BLaER1 treated with 17β-estradiol and CSF1 and Interleukin-3, amounts not matched to agents 10 nM and 100 nM (cell line): ENCODE measurements around the gene GPSM1.

Experiments
- H3K27ac ChIP-seq, 11 experiments: shearing (Covaris generic); formaldehyde crosslinking; 2 replicates each; pipeline ENCODE4 v1.8.1; 2022
- H3K27me3 ChIP-seq, 11 experiments: shearing (Covaris generic); formaldehyde crosslinking; 2 replicates each; pipeline ENCODE4 v1.8.1; 2022
- H3K36me3 ChIP-seq, 11 experiments: shearing (Covaris generic); formaldehyde crosslinking; 2 replicates each; pipeline ENCODE4 v1.8.1; 2022
- H3K4me1 ChIP-seq, 10 experiments: shearing (Covaris generic); formaldehyde crosslinking; 2 replicates each; pipeline ENCODE4 v1.8.1; 2022
- H3K4me2 ChIP-seq, 11 experiments: shearing (Covaris generic); formaldehyde crosslinking; 2 replicates each; pipeline ENCODE4 v1.8.1; 2022
- H3K4me3 ChIP-seq, 10 experiments: shearing (Covaris generic); formaldehyde crosslinking; 2 replicates each; pipeline ENCODE4 v1.8.1; 2022
- H3K9ac ChIP-seq, 11 experiments: shearing (Covaris generic); formaldehyde crosslinking; 2 replicates each; pipeline ENCODE4 v1.8.1; 2022
- H3K9me3 ChIP-seq, 11 experiments: shearing (Covaris generic); formaldehyde crosslinking; replicated peaks in 1 of 11; 2 replicates each; pipeline ENCODE4 v1.8.1; 2022
- H4K20me1 ChIP-seq, 11 experiments: shearing (Covaris generic); formaldehyde crosslinking; 2 replicates each; pipeline ENCODE4 v1.8.1; 2022
- Cebpa-rat ChIP-seq, 11 experiments: shearing (Covaris generic); IDR thresholded peaks; 2 replicates each; pipeline ENCODE4 v1.8.1; 2022

The GPSM1 gene

DNA sequence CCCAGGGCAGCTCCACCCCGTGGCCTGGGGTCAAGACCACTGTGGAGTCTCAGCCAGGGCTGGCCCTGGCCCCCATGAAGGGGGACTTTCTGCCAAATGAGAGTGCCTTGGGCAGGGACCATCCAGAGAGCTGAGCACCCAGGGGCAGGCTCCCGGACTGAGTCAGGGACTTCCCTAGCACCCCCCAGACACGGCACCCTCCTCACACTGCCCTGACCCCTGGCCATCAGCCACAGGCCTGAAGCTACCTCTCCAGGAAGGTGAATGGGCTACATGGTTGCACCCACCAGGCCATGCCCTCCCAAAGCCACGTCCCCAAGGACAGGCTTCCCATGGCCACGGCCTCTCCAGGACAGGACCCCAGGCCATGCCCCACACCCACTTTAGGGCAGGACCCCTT is 32.9 kb upstream of the GPSM1 start:
- H3K4me2 ChIP-seq = no peak overlapping the region
- H3K9ac ChIP-seq = no peak overlapping the region
- no peak for TF ChIP-seq Cebpa-rat (IDR thresholded peaks at IDR 0.05)
- H3K27me3 ChIP-seq = no peaks in the 10 kb centered on the region
- peaks cover 0 to 21% (median 0%) of the 10 kb centered on the region in 11 experiments; a peak in 2 of 22 replicates for H4K20me1 ChIP-seq
- H3K4me3 ChIP-seq = no peak overlapping the region
- H3K27ac ChIP-seq = no peak overlapping the region
- peaks cover 0 to 4% (median 0%) of the 10 kb centered on the region in 11 experiments; a peak in 1 of 22 replicates for H3K9me3 ChIP-seq
- H3K36me3 ChIP-seq = no peaks in the 10 kb centered on the region
- H3K4me1 ChIP-seq = peaks cover 0 to 40% (median 20%) of the 10 kb centered on the region in 10 experiments; a peak in 16 of 20 replicates

DNA sequence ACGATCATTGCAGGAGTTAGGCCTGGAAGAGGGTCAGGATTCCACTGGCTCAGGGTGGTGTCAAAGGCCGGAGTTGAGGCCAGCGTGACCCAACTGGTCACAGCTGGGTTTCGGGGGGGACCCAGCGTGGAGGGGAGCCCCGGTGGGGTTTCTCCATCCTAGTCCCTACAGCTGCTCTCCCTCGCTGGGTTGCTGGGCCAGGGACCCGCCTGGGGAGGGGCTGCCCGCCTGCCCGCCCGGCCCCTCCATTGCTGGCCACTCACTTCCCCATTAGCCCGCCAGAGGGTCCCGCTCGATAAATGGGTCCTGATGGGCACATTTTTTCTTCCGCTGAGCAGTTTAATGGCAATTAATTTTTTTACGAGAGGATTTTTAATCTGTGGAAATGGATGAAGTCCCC is 32.3 kb upstream of the GPSM1 start:
- Histone ChIP-seq H4K20me1 (peaks cover 0 to 21% (median 0%) of the 10 kb centered on the region in 11 experiments; a peak in 2 of 22 replicates), H3K4me1 (peaks cover 0 to 41% (median 26%) of the 10 kb centered on the region in 10 experiments; a peak in 16 of 20 replicates), H3K9ac (no peak overlapping the region), H3K27me3 (no peaks in the 10 kb centered on the region), H3K27ac (no peak overlapping the region), H3K4me3 (no peak overlapping the region), H3K4me2 (no peak overlapping the region), H3K36me3 (no peaks in the 10 kb centered on the region), H3K9me3 (peaks cover 0 to 4% (median 0%) of the 10 kb centered on the region in 11 experiments; a peak in 1 of 22 replicates)
- TF ChIP-seq Cebpa-rat (IDR thresholded peaks at IDR 0.05) = no peak

DNA sequence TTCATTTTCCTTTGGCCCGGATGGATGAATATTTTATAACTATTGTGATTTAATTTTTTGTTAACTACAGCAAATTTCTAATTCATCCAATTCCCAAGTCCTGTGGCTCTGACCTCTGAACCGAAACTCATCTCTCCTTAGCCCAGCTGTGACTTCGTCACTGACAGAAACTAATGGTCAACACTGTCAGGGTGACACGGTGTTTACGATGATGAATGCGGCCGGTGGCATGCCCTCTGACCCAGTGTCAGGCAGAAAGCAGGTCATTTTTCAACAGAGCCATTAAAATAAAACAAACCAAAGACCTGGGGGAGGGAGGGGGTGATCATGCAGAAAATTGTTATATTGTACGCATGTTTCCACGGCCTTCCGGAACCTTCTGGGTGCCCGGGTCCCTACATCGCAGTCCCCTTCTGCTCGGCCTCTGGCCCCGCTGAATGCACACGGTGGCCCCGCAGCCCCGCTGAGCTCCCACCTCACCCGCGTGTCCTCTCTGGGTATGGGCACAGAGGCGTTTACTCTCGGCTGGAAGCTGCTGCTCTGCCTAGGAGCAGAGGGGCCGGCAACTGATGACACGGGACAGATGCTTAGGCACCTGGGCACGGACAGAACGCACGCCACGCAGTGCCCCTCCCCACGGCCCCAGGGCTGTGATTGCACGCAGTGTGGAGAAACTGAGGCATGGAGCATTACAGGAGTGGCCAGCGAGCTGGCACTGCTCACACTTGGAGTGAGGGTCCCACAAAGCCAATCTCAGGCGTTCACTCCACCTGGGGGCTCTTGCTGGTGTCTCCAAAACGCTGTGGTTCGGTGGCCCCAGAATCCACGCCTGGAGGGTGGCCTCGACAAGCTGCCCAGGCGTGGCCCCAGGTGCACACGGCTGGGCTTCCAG is 31.6 kb upstream of the GPSM1 start:
- no peak for TF ChIP-seq Cebpa-rat (IDR thresholded peaks at IDR 0.05)
- peaks cover 0 to 4% (median 0%) of the 10 kb centered on the region in 11 experiments; a peak in 1 of 22 replicates for H3K9me3 ChIP-seq
- no peak overlapping the region for H3K27ac ChIP-seq
- no peak overlapping the region for H3K4me3 ChIP-seq
- no peaks in the 10 kb centered on the region for H3K36me3 ChIP-seq
- no peaks in the 10 kb centered on the region for H3K27me3 ChIP-seq
- H3K4me1 ChIP-seq = peaks cover 0 to 46% (median 33%) of the 10 kb centered on the region in 10 experiments; a peak in 16 of 20 replicates
- peaks cover 0 to 16% (median 0%) of the 10 kb centered on the region in 11 experiments; a peak in 2 of 22 replicates for H4K20me1 ChIP-seq
- no peak overlapping the region for H3K4me2 ChIP-seq
- H3K9ac ChIP-seq = no peak overlapping the region

DNA sequence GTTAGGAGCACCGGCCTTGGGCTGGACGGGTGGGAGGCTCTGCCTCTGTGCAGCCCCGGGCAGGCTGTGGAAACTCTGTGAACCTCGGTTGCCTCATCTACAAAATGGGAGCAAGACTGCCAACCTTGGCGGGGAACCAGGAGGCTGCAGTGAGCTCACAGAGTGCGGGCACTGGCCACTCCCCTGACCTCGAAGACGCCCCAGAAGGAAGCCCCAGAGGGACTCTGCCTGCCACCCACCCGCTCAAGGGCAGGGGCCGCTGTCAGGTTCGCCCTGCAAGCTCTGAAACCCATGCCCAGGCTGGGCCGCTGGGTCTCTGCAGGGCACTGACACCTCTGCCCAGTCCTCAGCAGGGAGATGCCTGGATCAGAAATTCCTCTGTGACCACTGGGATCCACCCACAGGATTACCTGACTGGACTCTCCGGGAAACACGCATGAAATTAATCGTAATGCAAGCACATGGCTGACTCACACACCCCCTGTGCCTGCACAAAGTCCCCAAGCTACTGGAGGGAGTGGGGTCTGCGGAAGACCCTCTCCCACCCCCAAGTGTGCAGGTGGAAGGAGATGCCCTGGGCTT is 30.8 kb upstream of the GPSM1 start:
- no peak for TF ChIP-seq Cebpa-rat (IDR thresholded peaks at IDR 0.05)
- Histone ChIP-seq H3K4me2 (peak overlapping the region in 4 of 11 experiments; percentile 31 to 59 (median 34); a peak in 5 of 22 replicates), H3K36me3 (no peaks in the 10 kb centered on the region), H3K27ac (no peak overlapping the region), H3K4me1 (peaks cover 0 to 54% (median 41%) of the 10 kb centered on the region in 10 experiments; a peak in 16 of 20 replicates), H3K9me3 (peaks cover 0 to 4% (median 0%) of the 10 kb centered on the region in 11 experiments; a peak in 1 of 22 replicates), H3K4me3 (no peak overlapping the region), H4K20me1 (peaks cover 0 to 10% (median 0%) of the 10 kb centered on the region in 11 experiments; a peak in 2 of 22 replicates), H3K27me3 (no peaks in the 10 kb centered on the region), H3K9ac (no peak overlapping the region)

DNA sequence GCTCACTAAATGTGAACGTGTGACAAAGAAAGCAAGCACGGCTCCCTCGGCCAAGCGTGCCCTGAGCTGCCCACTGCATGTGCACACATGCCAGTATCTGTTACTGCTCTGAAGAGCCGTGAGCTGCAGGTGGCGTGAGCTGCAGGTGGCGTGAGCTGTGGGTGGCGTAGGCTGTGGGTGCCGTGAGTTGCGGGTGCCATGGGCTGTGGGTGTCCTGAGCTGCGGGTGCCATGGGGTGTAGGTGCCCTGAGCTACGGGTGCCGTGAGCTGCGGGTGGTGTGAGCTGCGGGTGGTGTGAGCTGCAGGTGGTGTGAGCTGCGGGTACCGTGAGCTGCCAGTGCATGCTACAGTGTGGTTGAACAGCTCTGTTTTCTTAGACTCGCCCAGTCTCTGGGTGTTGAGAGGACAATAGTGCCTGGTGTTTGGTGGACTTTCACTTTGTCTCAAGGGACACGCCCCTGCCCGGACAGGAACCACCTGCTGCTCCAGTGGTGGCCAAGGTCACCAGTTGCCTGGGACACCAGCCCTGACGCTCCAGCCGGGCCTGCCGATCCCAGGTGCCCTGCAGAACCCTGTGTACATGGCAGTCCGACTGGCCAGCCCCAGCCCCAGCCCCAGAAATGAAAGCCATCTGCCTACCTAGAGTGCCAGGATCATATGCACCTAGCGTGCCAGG is 30.2 kb upstream of the GPSM1 start:
- Histone ChIP-seq H3K4me1 (peaks cover 0 to 58% (median 46%) of the 10 kb centered on the region in 10 experiments; a peak in 16 of 20 replicates), H4K20me1 (peaks cover 0 to 9% (median 0%) of the 10 kb centered on the region in 11 experiments; a peak in 2 of 22 replicates), H3K9me3 (peaks cover 0 to 4% (median 0%) of the 10 kb centered on the region in 11 experiments; a peak in 1 of 22 replicates), H3K27ac (no peak overlapping the region), H3K4me3 (no peak overlapping the region), H3K27me3 (no peaks in the 10 kb centered on the region), H3K36me3 (no peaks in the 10 kb centered on the region), H3K9ac (no peak overlapping the region; a peak in 1 of 22 replicates), H3K4me2 (peak overlapping the region in 7 of 11 experiments; percentile 7 to 59 (median 32); a peak in 9 of 22 replicates)
- no peak for TF ChIP-seq Cebpa-rat (IDR thresholded peaks at IDR 0.05)

DNA sequence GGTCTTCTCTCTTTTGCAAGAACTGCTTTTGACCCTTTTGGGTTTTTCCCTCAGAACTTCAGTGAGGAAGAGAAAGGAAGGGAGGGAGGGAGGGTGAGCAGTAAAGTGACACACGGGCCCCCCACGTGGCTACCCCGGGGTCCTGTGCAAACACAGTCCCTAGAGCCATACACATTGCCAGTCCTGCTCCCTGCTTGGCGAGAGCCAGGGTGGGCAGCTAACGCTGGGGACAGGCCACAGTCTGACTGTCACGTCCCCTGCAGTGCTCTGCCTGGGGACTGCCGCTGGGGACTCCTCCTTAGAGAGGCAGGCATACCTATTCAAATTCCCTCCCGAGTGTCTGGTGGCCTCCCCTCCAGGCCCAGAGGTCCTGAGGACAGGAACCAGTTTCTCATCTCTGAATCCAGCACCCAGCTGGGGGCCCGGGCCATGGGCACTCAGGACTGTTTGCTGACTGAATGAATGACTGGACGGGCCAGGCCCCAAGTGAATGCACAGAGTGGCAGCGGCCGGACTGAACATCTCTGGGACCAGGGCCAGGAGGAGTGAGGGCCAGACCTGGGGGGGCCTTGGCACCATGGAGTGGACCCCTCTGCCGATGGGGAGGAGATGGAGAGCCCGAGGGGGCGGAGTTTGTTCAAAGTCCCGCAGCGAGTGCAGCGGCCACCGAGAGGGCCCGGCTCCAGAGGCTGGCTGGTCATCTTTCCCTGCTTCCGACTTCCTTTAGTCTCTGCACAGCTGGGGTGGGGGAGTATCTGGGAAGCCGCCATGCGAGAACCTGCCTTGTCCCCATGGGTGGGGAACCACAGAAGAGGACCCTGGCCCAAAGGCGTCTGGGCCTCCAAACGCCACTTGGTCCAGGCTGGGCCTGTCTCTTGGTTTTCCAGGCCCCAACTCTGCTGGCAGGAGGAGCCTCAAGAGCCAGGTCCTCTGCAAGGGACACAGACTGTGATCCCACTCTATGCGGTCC is 29.3 kb upstream of the GPSM1 start:
- H3K27me3 ChIP-seq = no peaks in the 10 kb centered on the region
- H3K4me3 ChIP-seq = no peak overlapping the region
- H3K4me1 ChIP-seq = peaks cover 0 to 65% (median 53%) of the 10 kb centered on the region in 10 experiments; a peak in 16 of 20 replicates
- peak overlapping the region in 3 of 11 experiments; percentile 31 to 59 (median 33); a peak in 3 of 22 replicates for H3K4me2 ChIP-seq
- H3K36me3 ChIP-seq = no peaks in the 10 kb centered on the region
- no peak overlapping the region for H3K27ac ChIP-seq
- no peak for TF ChIP-seq Cebpa-rat (IDR thresholded peaks at IDR 0.05)
- H3K9ac ChIP-seq = no peak overlapping the region
- peaks cover 0 to 9% (median 0%) of the 10 kb centered on the region in 11 experiments; a peak in 1 of 22 replicates for H4K20me1 ChIP-seq
- peaks cover 0 to 4% (median 0%) of the 10 kb centered on the region in 11 experiments; a peak in 1 of 22 replicates for H3K9me3 ChIP-seq

DNA sequence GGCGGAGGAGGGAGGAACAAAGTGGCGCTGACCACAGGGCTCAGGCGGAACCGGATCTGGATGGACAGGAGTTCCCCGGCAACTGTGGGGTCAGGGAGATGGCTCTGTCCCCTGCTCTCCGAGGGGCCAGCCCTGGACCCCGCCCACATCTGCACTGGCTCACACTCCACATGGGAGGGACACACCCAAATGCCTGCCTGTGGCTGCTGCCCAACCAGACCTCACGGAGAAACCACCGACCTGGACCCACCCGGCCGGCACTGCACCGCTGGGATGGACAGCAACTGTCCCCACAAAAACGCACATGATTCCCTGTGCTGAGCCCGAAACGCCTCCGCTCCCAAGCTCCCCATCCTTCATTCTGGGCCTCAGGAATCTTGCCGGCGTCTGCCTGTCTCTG is 28.2 kb upstream of the GPSM1 start:
- H3K9me3 ChIP-seq = no peaks in the 10 kb centered on the region
- H3K36me3 ChIP-seq = no peaks in the 10 kb centered on the region
- H3K4me2 ChIP-seq = peak overlapping the region in 5 of 11 experiments; percentile 30 to 57 (median 54); a peak in 5 of 22 replicates
- TF ChIP-seq Cebpa-rat (IDR thresholded peaks at IDR 0.05) = no peak
- peaks cover 0 to 10% (median 0%) of the 10 kb centered on the region in 11 experiments; a peak in 1 of 22 replicates for H4K20me1 ChIP-seq
- H3K27ac ChIP-seq = no peak overlapping the region
- H3K27me3 ChIP-seq = no peaks in the 10 kb centered on the region
- peaks cover 0 to 76% (median 62%) of the 10 kb centered on the region in 10 experiments; a peak in 16 of 20 replicates for H3K4me1 ChIP-seq
- H3K9ac ChIP-seq = no peak overlapping the region
- H3K4me3 ChIP-seq = no peak overlapping the region
